GM08714 (cell line): ENCODE measurements around the gene DGCR2.

Source experiments
- H3K4me3 ChIP-seq: fragments of 200-500 bp; sonication (Bioruptor generic); 2 replicates; pipeline ENCODE4 v1.5.1; 2014; ENCODE audit warnings: mild to moderate bottlenecking, low read length, inconsistent platforms
- ZNF274 ChIP-seq: IDR thresholded peaks from 2 replicates; pipeline ENCODE4 v1.6.1; 2012; ENCODE audit warnings: mild to moderate bottlenecking, low read depth, low read length

The DGCR2 gene

GRCh38 chr22:19137384-19138216 is 15.4 kb upstream of the DGCR2 start:
- H3K4me3 ChIP-seq: no peak overlapping the region
- no peak for TF ChIP-seq ZNF274

GRCh38 chr22:19136915-19137314 is 14.7 kb upstream of the DGCR2 start:
- no peak overlapping the region for H3K4me3 ChIP-seq
- no peak for TF ChIP-seq ZNF274

- TF ChIP-seq ZNF274: no peak
- no peak overlapping the region for H3K4me3 ChIP-seq
Observed at GRCh38 chr22:19134874-19135273, 12.7 kb upstream of the DGCR2 start.

GRCh38 chr22:19134176-19134831 is 12.1 kb upstream of the DGCR2 start:
- H3K4me3 ChIP-seq: no peak overlapping the region
- no peak for TF ChIP-seq ZNF274

- TF ChIP-seq ZNF274: no peak
- H3K4me3 ChIP-seq: no peak overlapping the region
Observed at GRCh38 chr22:19133561-19133960, 11.3 kb upstream of the DGCR2 start.

- TF ChIP-seq ZNF274: no peak
- H3K4me3 ChIP-seq: no peak overlapping the region
Observed at GRCh38 chr22:19132693-19133400, 10.6 kb upstream of the DGCR2 start.

- H3K4me3 ChIP-seq: no peak overlapping the region
- TF ChIP-seq ZNF274: no peak
Observed at GRCh38 chr22:19132153-19132552, 9.9 kb upstream of the DGCR2 start.

- TF ChIP-seq ZNF274: no peak
- no peak overlapping the region for H3K4me3 ChIP-seq
Observed at GRCh38 chr22:19131685-19132015, 9.4 kb upstream of the DGCR2 start.

- TF ChIP-seq ZNF274: no peak
- no peak within 1 kb of the TSS for H3K4me3 ChIP-seq
Observed at GRCh38 chr22:19130959-19131684, 8.9 kb upstream of the DGCR2 start, which contains the start of gene TSSK2. Gene TSSK2 (plus strand): TSS chr22:19131308. CDS start chr22:19131400, 92 bp downstream.

GRCh38 chr22:19129871-19130270 is 7.7 kb upstream of the DGCR2 start:
- no peak for TF ChIP-seq ZNF274
- H3K4me3 ChIP-seq: no peak overlapping the region

- TF ChIP-seq ZNF274: no peak
- H3K4me3 ChIP-seq: no peak overlapping the region
Observed at GRCh38 chr22:19128946-19129727, 6.9 kb upstream of the DGCR2 start.

- no peak for TF ChIP-seq ZNF274
- no peak overlapping the region for H3K4me3 ChIP-seq
Observed at GRCh38 chr22:19128009-19128401, 5.8 kb upstream of the DGCR2 start.

GRCh38 chr22:19127329-19128008 is 5.3 kb upstream of the DGCR2 start:
- H3K4me3 ChIP-seq: no peak overlapping the region
- TF ChIP-seq ZNF274: no peak
